ENCODE data around the gene PRKAA1. TPM values are rescaled to one million over a fixed set of nuclear protein-coding genes. Genes with fewer than 3 reads are reported as not detected.

The PRKAA1 gene
- total RNA-seq, 1 donor from 2014 or later: 29.9 TPM

Other genes starting within 250 kb of the PRKAA1 start
- gene PTGER4, start 118.5 kb downstream of the PRKAA1 start, total RNA-seq: 7.4 TPM
- 15.2 TPM for gene TTC33, start 42.4 kb downstream of the PRKAA1 start, total RNA-seq
- 601 TPM for gene RPL37, start 36.8 kb upstream of the PRKAA1 start, total RNA-seq
- 5.3 TPM for gene CARD6, start 43.0 kb upstream of the PRKAA1 start, total RNA-seq
- gene C7, start 111.1 kb upstream of the PRKAA1 start, total RNA-seq: 272 TPM